Left cardiac atrium (tissue), 4 donors: ENCODE data around the gene RIMS1. TPM values are rescaled to one million over a fixed set of nuclear protein-coding genes. Genes with fewer than 3 reads are reported as not detected.

Experiments
- ATAC-seq, 2 donors: fragments of 200-7000 bp; cut with Tn5 transposase; one replicate each; pipeline ENCODE4 v1.9.1; 2020; ENCODE audit warnings: mild to moderate bottlenecking in 2 of 2, moderate library complexity in 2 of 2
- DNase-seq: peaks from one replicate; pipeline ENCODE4 v3.0.0-alpha.2; 2020
- intact Hi-C, 2 donors: fragments of 100-400 bp; cut with DNase I; formaldehyde crosslinking; loops; one replicate each; pipeline versions ENCODE4 v1.14.1 to v1.15.1; 2022 to 2023
- total RNA-seq, 2 donors: library from RNA; stranded (reverse); fragmentation: NEBNext Ultra II Directional; extraction: Animal tissue kit (Norgen Biotek cat#: 25700); gene quantifications; one replicate each; pipeline ENCODE4 v1.2.1, GENCODE V29; 2021
- donor health status: DM: no; HTN: yes; CAD: no.
- donor health status: DM: no; HTN: yes; CAD: no; lungs with severe emphysema.
- donor health status: DM: yes; HTN: yes; CAD: no.
- donor health status: Dilated cardiomyopathy.

RIMS1 gene
- total RNA-seq, 2 donors from 2014 or later, result 0.80 to 1.1 TPM

DNA sequence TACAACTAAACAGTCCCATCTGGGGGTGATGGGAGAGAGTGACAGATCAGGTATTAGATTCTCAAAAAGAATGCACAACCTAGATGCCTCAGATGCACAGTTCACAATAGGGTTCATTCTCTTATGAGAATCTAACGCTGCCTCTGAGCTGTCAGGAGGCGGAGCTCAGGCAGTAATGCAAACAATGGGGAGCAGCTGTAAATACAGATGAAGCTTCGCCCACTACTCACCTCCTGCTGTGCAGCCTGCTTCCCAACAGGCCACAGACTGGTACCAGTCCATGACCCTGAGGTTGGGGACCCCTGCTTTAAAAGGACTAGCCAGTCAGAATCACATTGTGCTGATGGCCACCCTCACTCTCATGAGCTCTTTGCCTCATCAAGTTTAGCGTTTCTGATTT, 488.5 kb downstream of the RIMS1 start:
- intact Hi-C loops, result no loop called here
- DNase-seq, result no peak
- no peak for ATAC-seq

DNA sequence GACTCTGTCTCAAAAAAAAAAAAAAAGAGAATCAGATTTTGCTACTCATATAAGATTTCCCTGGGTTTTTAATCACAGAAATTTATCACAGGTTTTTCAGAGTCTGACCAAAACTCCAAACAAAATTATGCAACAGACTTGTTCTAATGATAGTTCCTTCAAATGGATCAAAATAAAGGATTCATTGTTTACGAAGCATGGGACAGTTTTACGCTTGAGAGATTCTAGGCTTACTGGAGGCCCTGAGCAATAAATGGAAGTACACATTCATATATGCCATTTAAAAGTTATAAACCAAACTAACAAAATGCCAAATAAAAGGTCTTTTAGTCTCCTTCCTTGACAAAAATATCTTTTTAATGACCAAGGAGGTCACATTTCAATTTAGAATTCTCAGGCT, 490.4 kb downstream of the RIMS1 start:
- ATAC-seq (no peak), DNase-seq (no peak)
- intact Hi-C loops, result no loop called here

DNA sequence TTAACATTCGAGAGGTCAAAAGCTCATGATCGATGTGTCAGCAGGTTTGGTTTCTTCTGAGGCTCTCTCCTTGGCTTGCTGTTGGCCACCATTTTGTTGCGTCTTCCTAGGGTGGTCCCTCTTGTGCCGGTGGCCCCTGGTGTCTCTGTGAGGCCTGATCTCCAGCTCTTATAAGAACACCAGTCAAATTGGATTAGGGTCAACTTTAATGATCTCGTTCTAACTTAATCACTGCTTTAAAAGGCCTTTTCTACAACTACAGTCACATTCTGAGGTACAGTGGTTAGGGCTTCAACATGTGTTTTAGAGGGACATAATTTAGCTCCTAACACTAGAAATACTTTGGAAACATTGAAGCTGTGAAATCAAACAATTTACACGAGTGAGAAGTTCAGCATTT, 494.7 kb downstream of the RIMS1 start:
- DNase-seq, result no peak
- ATAC-seq, result no peak
- intact Hi-C loops, result no loop called here

DNA sequence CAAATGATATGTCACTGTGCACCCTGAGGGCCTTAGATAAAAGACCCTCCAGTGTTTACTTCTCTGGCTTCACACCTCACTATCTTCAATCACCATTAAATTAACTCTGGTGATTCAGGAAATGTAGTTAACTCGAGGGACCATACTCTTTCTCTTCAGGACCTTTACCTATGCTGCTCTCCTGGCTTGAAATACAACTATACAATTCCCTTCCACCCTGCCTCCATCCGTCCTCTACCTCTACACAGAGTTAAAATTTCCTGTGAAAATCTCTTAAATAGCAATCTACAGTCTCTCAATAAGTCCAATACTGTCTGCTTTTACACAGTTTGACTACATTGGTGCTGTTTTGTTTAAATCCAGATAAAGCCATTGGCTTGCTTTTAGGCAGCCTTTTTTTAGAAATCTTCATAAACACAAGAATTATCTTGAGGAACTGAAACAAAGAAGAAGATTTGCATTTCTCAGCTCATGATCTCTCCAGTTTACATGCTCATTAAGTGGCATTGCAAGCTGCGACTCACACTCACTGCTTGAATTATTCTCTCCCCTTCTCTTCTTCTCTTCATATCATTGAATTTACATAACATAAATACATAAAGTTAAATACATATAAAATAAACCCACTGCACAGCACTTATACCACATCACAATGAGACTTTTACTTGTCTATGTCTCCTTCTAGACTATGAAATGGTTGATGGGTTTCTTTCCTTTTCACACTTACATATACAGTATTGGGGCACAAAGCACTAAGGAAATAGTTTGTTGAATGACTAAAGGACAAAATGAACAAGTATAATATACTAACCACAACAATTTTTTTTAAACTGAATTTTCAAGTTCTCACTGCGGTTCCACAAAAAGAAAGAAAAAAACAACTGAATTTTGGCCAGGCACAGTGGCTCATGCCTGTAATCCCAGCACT, 496.5 kb downstream of the RIMS1 start:
- intact Hi-C loops, result no loop called here
- ATAC-seq, result no peak
- no peak for DNase-seq

DNA sequence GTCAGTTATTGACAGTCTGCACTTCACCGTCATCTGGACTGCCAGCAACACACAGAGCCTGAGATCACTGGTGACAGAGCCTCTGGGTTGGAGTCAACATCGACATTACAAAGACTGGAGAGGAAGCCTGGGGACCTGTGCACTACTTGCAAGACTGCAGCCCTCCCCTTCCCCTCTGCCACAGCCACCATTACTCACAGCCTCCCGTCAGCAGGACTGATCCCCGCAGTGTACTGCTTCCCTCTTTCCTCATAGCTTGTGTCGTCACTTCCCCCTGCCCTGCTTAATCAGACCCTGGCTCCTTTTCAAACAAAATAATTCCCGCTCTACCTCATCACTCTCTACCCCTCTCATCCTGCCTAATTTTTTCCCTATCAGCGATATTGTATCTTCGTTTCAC, 500.0 kb downstream of the RIMS1 start:
- intact Hi-C loops, result no loop called here

DNA sequence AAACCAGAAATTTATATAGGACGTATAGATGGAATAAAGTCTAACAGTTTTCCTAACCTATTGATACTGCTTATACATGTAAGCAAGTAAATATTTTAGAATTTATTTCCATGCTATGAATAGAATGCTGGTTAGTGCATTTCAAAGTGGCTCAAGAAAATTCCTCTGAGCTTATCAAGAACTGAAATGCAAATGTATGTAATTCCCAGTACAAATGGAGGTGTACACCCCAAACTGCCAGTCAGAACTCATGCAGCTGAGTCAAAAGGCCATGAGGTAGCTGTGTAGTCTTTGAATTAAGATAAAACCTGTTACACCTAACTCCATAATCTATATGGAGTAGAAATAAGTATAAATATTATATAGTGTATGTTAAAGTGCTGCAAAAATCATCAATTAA, 503.3 kb downstream of the RIMS1 start:
- no peak for DNase-seq
- ATAC-seq, result no peak
- intact Hi-C loops, result no loop called here

More for the DNA sequence above, 500.0 kb downstream of the RIMS1 start:
- DNase-seq (no peak), ATAC-seq (no peak)

DNA sequence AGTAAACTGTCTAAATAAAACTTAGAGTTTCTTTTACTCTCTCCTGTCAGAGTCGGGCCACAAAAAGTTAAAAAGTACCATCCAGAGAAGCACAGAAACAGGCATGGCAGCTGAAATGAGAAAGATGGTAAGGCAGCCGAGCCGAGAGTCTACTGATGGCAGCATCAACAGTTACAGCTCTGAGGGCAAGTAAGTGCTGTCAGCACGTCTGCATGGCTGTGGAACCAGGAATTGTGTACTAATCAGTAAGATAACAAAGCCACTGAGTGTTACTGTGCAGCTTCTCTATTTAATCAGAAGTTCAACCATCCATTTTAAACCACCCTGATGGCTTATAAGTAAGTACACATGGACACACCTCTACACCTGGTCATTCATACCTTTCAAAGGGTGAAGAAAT, 504.2 kb downstream of the RIMS1 start:
- intact Hi-C loops, result no loop called here
- ATAC-seq (no peak), DNase-seq (no peak)

DNA sequence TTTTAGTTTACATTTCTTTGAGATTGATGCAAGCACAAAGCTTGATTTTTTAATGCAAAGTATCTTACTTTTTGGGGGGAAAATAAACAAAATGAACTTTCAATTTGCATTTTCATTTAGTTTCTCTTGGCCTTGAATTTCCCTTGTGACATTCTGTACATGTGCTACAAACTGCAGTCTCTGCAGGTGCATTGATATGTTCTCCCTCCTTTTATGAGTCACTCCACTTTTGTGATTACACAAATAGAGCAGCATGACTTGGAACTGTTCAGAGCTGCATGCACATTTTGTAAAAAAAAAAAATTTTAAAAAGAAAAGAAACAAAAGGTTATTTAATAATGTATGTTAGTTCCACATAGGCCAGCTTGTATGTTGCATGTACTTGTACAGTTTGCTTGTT, 515.5 kb downstream of the RIMS1 start:
- ATAC-seq (no peak), DNase-seq (no peak)
- intact Hi-C loops, result no loop called here

DNA sequence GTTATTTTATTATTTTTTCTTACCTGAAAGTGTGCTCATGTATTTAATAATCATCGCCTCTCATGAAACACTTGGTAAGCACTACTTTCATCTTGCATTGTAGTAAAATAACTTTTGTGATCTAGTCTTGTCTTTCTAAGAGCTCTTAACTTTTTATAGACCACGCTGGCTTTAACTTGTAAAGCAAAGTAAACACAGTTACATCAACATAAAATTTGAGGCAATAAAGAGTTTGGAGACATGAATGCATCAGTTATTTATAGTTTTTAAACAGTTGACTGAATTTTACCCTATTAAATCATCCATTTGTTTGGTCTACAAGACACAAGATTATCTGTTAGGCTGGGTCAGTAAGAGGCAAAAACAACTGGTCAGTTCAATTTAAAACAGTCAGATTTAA, 517.1 kb downstream of the RIMS1 start:
- ATAC-seq, result no peak

DNA sequence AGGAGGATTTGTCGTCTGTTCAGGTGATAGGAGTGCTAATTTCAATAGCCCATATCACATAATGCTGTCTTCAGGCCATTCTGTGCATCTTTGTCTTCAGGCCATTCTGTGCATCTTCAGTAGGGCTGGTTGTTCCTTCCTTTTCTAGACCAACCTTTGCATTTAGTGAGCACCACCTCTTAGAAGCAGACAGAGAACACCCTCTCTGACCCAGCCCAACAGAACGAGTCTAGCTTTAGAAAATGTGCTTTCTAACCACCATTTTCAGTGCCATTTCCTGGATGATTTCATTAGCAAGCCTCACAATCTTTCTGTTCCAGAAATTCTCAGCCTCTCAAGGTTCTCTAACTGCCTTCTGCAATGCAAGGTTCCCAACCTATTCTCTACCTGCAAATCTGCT, 520.2 kb downstream of the RIMS1 start:
- ATAC-seq (no peak), DNase-seq (no peak)
- intact Hi-C loops, result no loop called here

More for the DNA sequence above, 517.1 kb downstream of the RIMS1 start:
- intact Hi-C loops, result no loop called here
- no peak for DNase-seq

DNA sequence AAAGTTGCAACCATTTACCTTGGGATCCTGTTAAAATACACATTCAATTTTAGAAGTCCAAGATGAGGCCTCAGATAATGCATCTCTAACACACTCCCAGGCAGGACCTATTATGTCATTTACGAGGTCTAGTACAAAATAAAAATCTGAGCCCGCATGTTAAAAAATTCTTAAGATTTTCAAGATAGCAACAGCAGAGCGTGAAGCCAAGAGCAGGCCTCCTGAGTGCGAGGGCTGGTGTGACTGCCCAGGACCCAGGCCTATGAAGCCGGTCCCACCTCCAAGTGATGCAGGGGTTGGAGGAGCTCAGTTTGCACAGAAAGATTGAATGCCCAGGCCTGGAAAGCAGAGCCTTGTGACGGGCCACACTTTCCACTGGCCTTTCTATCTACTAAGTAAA, 524.4 kb downstream of the RIMS1 start:
- no peak for ATAC-seq
- intact Hi-C loops, result loop anchor here (10.0 kb wide), 3 partner anchors 204 to 914 kb away; no protein-coding TSS in a partner anchor

DNA sequence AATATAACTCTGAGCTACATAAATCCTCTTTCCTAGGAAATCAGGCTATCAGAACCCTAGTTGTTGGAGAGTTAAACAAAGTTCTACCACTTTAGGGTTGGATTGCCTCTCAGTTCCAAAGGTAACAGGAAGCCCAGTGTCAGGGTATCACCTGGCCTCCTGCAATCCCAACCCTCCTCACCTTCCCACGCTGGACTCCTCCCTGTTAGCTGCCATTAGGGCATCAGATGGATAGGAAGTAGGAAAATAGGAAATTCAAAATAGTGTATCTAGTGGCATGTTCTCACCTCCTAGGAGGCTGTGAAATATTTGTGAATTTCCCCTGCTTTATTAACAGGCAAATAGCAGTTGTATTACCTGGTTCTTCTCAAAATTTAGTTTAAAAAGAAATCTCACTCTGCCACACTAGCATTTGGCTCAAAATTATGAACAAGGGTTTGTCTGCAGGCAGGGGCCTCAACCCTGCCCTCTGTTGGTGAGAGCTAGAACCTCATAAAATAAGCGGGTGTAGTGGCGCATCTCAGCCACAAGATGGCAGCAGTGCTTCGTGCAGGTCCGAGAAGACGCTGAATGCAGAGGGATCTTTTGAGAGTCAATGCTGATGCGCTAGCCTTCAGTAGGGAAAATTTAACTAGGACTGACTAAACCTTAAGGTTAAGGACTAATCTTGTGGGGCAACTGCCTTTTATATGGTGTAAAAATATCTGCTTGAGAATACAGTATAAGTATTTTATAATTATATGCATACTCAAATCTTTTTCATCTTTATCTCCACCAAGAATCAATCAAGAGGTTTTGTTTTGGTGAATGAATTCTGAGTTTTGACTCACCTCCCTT, 525.7 kb downstream of the RIMS1 start:
- ATAC-seq (peak; percentile 73 to 84), DNase-seq (peak; percentile 63)
- intact Hi-C loops, result loop anchor here (2.0 to 10.0 kb wide), 5 partner anchors 203 to 913 kb away; no protein-coding TSS in a partner anchor

More for the DNA sequence above, 524.4 kb downstream of the RIMS1 start:
- no peak for DNase-seq

DNA sequence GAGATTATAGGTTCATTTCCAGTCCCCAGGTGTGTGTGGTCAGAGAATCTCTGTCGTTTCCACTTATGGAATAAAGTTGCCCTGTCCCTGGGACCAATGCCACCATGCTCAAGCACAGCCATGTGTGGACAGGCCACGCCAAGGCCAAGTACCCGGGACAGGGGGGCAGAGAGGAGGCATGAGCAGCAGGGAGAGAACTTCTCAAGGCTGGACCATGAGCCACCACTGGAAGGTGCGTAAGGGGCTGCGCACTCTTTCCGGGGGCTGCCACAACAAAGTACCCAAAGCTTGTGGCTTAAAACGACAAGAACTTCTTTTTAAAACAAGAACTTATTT, 526.3 kb downstream of the RIMS1 start:
- intact Hi-C loops, result loop anchor here (2.0 to 10.0 kb wide), 5 partner anchors 202 to 912 kb away; no protein-coding TSS in a partner anchor
- ATAC-seq, result no peak

DNA sequence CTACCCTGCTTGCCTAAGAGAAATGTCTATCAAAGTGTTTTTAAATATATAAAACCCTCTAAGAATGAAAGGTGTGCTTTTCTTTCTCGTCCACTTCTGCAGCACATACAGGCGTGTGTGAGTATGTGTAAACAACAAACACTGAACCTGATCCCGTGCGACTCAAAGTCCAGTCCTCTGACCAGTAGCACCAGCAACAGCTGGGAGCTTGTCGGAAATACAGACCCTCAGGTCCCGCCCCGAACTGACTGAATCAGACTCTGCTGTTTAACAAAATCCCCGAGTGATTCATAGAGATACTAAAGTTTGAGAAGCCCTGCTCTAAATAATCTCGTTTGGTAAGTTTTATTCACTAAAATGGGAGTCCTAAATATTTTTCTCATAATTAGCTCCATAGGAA, 527.5 kb downstream of the RIMS1 start:
- intact Hi-C loops, result loop anchor here (2.0 to 10.0 kb wide), 5 partner anchors 201 to 911 kb away; no protein-coding TSS in a partner anchor
- no peak for ATAC-seq

More for the DNA sequence above, 526.3 kb downstream of the RIMS1 start:
- no peak for DNase-seq

DNA sequence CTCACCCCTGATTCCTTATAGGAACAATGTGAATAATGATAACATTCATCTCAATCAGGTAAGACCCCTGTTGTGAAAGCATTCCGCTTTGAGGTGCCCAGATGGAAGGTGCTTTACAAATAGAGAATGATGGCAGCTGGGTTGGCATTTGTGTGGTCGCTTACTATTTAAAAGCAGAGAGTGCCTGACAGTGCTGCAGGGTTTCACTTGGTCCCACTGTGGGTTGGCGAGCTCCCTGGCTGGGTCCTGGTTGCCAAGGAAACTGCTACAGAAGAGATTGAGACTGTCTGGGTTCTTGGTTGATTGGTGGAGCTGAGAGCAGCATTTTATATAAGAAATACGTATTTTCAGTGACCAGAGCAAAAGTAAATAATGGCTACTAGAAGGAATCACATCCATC, 528.3 kb downstream of the RIMS1 start:
- ATAC-seq (no peak), DNase-seq (no peak)
- intact Hi-C loops, result loop anchor here (10.0 kb wide), 3 partner anchors 200 to 910 kb away; no protein-coding TSS in a partner anchor

More for the DNA sequence above, 527.5 kb downstream of the RIMS1 start:
- DNase-seq, result no peak

DNA sequence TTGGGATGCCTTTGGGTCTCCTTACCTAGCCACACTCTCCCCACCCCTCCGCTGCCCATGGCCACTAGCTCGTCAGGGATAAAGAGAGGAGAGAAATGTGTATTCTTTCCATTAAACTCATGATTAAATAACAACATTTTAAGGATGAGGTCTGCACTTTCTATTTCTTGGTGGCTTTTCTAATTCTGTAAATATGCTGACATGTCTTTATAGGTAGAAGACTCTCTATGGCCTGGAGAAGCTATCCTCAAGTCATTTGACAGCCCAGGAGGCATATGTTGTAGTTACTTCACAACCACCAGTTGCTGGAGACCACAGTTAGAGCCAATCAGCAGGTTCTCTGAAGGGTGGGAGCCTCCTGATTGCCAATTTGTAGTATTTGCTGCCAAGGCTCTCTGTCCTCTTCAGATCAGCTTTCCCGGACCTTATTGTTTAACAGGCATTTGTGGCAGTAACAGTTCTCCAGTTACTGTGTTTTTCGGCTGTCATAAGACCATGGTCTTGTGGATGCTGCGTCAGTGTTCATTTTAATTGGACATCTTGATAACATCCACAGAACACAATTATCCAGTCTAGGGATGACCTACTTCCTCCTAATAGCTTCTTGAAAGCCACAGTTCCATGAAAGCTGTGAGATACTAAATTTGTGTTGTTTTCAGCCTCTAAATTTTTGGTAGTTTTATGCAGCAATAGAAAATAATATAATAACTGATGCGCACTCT, 530.6 kb downstream of the RIMS1 start:
- intact Hi-C loops, result loop anchor here (10.0 kb wide), 3 partner anchors 198 to 908 kb away; no protein-coding TSS in a partner anchor
- DNase-seq, result no peak
- no peak for ATAC-seq

DNA sequence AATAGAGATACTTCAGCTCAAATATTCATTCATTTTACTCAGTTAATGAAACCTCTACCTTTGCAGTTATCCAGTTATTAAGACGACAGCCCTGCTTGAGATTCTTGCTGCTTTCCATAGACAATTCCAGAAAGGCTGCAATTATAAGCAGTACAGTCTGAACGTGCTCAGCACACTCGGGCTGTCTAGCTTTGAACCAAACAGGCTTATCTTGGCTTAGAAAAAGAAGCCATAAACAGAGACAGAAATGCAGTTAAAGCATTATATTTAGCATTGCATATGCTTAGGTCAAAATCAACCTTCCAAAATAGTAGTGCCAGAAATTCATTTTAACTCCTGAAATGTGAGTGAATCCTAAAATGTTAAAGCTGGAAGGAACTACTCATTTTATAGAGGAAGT, 531.4 kb downstream of the RIMS1 start:
- intact Hi-C loops, result loop anchor here (10.0 kb wide), 3 partner anchors 197 to 907 kb away; no protein-coding TSS in a partner anchor
- DNase-seq (no peak), ATAC-seq (no peak)

DNA sequence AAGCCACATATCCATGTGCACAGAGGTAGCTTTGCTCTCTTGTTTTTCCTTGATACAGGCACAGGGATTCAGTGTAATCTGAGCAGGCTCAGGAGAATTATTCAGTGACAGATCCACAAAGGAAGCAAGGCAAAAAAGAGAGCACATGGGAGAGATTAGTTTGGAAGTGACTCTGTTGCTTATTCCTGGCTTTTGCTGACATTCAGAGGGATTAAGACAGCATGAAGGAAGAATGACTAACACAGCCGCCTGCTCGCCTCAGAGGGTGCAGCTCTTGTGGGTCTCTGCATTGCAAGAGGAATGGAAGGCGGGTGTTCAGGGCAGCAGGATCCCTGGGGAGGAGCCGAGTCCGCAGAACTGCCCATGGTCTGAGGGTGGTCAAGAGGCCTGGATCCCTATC, 532.1 kb downstream of the RIMS1 start:
- DNase-seq (no peak), ATAC-seq (no peak)
- intact Hi-C loops, result loop anchor here (10.0 kb wide), 3 partner anchors 196 to 906 kb away; no protein-coding TSS in a partner anchor

DNA sequence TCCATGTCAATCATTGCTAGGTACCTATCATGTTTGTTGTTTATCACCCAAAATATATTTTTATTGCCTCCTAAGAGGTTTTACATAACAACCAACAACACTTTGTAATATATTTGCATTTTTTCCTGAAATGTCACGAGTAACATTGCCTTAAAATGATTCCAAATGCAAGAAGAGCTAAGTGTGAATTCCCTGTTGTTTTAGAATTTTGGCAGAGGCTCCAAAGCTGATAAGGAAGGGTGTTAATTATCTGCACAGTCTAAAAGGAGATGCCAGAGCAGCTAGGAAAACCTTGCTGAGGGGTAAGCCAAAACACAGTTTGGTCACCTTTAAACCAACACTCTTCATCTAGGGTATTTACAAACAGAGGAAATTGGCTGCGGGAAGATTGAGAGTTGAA, 533.6 kb downstream of the RIMS1 start:
- intact Hi-C loops, result loop anchor here (10.0 kb wide), 3 partner anchors 195 to 905 kb away; no protein-coding TSS in a partner anchor
- ATAC-seq (no peak), DNase-seq (no peak)
